ENCODE results near the gene LDLRAD3.

The LDLRAD3 gene

GRCh38 chr11:35923452-35923851, 20.4 kb upstream of the LDLRAD3 start:
- Mint-ChIP-seq H3K27me3 (ENCODE audit: low read depth) (peaks cover 14% of the 10 kb centered on the region), H3K36me3 (ENCODE audit: low read depth) (no peaks in the 10 kb centered on the region), H3K4me1 (peaks cover 24% of the 10 kb centered on the region), H3K9me3 (no peaks in the 10 kb centered on the region), H3K27ac (no peak overlapping the region), H3K4me3 (no peak overlapping the region)
- no peak for TF ChIP-seq CTCF (IDR thresholded peaks at IDR 0.05; ENCODE audit: unreplicated experiment in 3 of 3)

GRCh38 chr11:35924811-35925210, 19.1 kb upstream of the LDLRAD3 start:
- Mint-ChIP-seq H3K9me3 (no peaks in the 10 kb centered on the region), H3K27me3 (ENCODE audit: low read depth) (peaks cover 12% of the 10 kb centered on the region), H3K4me1 (peaks cover 10% of the 10 kb centered on the region), H3K4me3 (no peak overlapping the region), H3K36me3 (ENCODE audit: low read depth) (no peaks in the 10 kb centered on the region), H3K27ac (no peak overlapping the region)
- no peak for TF ChIP-seq CTCF (IDR thresholded peaks at IDR 0.05; ENCODE audit: unreplicated experiment in 3 of 3)

GRCh38 chr11:35927104-35927503, 16.8 kb upstream of the LDLRAD3 start:
- H3K36me3 Mint-ChIP-seq (ENCODE audit: low read depth) = no peaks in the 10 kb centered on the region
- no peak overlapping the region for H3K27ac Mint-ChIP-seq
- H3K4me3 Mint-ChIP-seq = peak overlapping the region in 1 of 3 experiments; percentile 9
- H3K4me1 Mint-ChIP-seq = peaks cover 6% of the 10 kb centered on the region
- no peaks in the 10 kb centered on the region for H3K9me3 Mint-ChIP-seq
- peaks cover 11% of the 10 kb centered on the region for H3K27me3 Mint-ChIP-seq (ENCODE audit: low read depth)
- no peak for TF ChIP-seq CTCF (IDR thresholded peaks at IDR 0.05; ENCODE audit: unreplicated experiment in 3 of 3)

GRCh38 chr11:35927682-35928081, 16.2 kb upstream of the LDLRAD3 start:
- no peaks in the 10 kb centered on the region for H3K36me3 Mint-ChIP-seq (ENCODE audit: low read depth)
- H3K27me3 Mint-ChIP-seq (ENCODE audit: low read depth) = peaks cover 13% of the 10 kb centered on the region
- H3K4me3 Mint-ChIP-seq = no peak overlapping the region
- H3K9me3 Mint-ChIP-seq = no peaks in the 10 kb centered on the region
- no peak overlapping the region for H3K27ac Mint-ChIP-seq
- H3K4me1 Mint-ChIP-seq = peaks cover 8% of the 10 kb centered on the region
- no peak for TF ChIP-seq CTCF (IDR thresholded peaks at IDR 0.05; ENCODE audit: unreplicated experiment in 3 of 3)

- Mint-ChIP-seq H3K4me1 (peaks cover 19% of the 10 kb centered on the region), H3K9me3 (no peaks in the 10 kb centered on the region), H3K36me3 (ENCODE audit: low read depth) (no peaks in the 10 kb centered on the region), H3K4me3 (no peak overlapping the region), H3K27ac (no peak overlapping the region), H3K27me3 (ENCODE audit: low read depth) (peaks cover 13% of the 10 kb centered on the region)
- no peak for TF ChIP-seq CTCF (IDR thresholded peaks at IDR 0.05; ENCODE audit: unreplicated experiment in 3 of 3)
Observed at GRCh38 chr11:35928688-35929395, 15.0 kb upstream of the LDLRAD3 start.

GRCh38 chr11:35930466-35930865, 13.4 kb upstream of the LDLRAD3 start:
- H3K4me1 Mint-ChIP-seq = peaks cover 34% of the 10 kb centered on the region
- no peaks in the 10 kb centered on the region for H3K9me3 Mint-ChIP-seq
- no peaks in the 10 kb centered on the region for H3K36me3 Mint-ChIP-seq (ENCODE audit: low read depth)
- H3K27ac Mint-ChIP-seq = no peak overlapping the region
- peaks cover 13% of the 10 kb centered on the region for H3K27me3 Mint-ChIP-seq (ENCODE audit: low read depth)
- no peak overlapping the region for H3K4me3 Mint-ChIP-seq
- no peak for TF ChIP-seq CTCF (IDR thresholded peaks at IDR 0.05; ENCODE audit: unreplicated experiment in 3 of 3)

Measured in nephron (organoid).